Measurements from ENCODE around the gene TC2N. TPM values are rescaled to one million over a fixed set of nuclear protein-coding genes. Genes with fewer than 3 reads are reported as not detected.

TC2N gene
- total RNA-seq, 1 donor from 2014 or later, result 1.2 TPM

DNA sequence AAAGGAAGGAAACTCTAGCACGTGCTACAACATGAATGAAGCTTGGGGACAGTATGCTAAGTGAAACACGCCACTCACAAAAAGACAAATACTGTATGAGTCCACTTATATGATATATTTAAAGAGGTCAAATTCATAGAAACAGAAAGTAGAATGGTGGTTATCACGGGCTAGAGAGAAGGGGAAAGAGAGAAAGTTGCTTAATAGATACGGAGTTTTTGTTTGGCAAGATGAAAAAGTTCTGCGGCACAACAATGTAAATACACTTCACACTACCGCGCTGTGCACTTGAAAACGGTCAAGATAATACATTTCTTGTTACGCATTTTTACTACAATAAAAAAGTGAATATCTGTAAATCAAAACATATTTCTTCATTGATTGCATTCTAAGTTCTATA is 42.9 kb upstream of the TC2N start:
- Histone ChIP-seq H3K79me2 (ENCODE audit: insufficient read depth, low read length) (no peaks in the 10 kb centered on the region), H3K27me3 (ENCODE audit: insufficient read depth, low read length) (no peaks in the 10 kb centered on the region), H2AFZ (ENCODE audit: low read depth, low read length) (no peak overlapping the region), H3K4me3 (ENCODE audit: insufficient read depth, low read depth, low read length) (no peak overlapping the region), H3K9ac (ENCODE audit: low read length) (no peak overlapping the region), H3K27ac (ENCODE audit: low read depth, low read length) (no peak overlapping the region), H3K9me3 (ENCODE audit: insufficient read depth, low read depth, low read length) (no peaks in the 10 kb centered on the region), H3K4me1 (ENCODE audit: insufficient read depth, low read length) (no peaks in the 10 kb centered on the region), H3K4me2 (ENCODE audit: low read length) (no peak overlapping the region), H3K36me3 (ENCODE audit: insufficient read depth, low read length) (no peaks in the 10 kb centered on the region), H4K20me1 (ENCODE audit: insufficient read depth, low read length) (no peaks in the 10 kb centered on the region)
- no peak for FAIRE-seq
- DNase-seq (ENCODE audit: low read depth), result no peak
- Mint-ChIP-seq H3K4me3 (ENCODE audit: unreplicated experiment) (no peak overlapping the region), H3K9me3 (ENCODE audit: unreplicated experiment) (no peaks in the 10 kb centered on the region), H3K27me3 (ENCODE audit: low read depth, unreplicated experiment) (peaks cover 15% of the 10 kb centered on the region), H3K4me1 (ENCODE audit: low read depth, unreplicated experiment) (no peaks in the 10 kb centered on the region), H3K27ac (ENCODE audit: unreplicated experiment) (no peak overlapping the region), H3K36me3 (ENCODE audit: low read depth, unreplicated experiment) (peaks cover 4% of the 10 kb centered on the region)
- TF ChIP-seq, protein P1, sequence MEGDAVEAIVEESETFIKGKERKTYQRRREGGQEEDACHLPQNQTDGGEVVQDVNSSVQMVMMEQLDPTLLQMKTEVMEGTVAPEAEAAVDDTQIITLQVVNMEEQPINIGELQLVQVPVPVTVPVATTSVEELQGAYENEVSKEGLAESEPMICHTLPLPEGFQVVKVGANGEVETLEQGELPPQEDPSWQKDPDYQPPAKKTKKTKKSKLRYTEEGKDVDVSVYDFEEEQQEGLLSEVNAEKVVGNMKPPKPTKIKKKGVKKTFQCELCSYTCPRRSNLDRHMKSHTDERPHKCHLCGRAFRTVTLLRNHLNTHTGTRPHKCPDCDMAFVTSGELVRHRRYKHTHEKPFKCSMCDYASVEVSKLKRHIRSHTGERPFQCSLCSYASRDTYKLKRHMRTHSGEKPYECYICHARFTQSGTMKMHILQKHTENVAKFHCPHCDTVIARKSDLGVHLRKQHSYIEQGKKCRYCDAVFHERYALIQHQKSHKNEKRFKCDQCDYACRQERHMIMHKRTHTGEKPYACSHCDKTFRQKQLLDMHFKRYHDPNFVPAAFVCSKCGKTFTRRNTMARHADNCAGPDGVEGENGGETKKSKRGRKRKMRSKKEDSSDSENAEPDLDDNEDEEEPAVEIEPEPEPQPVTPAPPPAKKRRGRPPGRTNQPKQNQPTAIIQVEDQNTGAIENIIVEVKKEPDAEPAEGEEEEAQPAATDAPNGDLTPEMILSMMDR (IDR thresholded peaks at IDR 0.05; ENCODE audit: insufficient read depth, low read depth, low read length), result no peak
- TF ChIP-seq EZH2 (IDR thresholded peaks at IDR 0.05; ENCODE audit: insufficient read depth, low read length), result no peak

DNA sequence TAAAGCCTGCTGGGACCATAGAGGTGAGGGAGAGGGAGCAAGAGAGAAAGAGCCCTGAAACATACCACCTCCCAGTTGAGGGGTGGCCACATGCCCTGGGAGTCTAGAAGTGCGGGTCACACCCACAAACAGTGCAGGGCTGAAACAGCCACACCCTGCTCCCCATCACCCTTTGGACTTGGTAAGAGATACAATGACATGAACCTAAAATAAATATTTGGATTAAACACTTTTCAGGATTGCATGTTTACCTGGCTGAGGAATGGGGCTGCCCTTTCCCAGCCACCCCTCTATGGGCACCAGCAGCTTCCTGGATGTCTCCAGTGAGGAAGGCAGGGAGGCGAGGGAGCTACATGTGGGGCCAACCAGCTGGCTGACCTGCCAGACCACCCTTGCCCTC is 39.0 kb upstream of the TC2N start:
- H3K27me3 Mint-ChIP-seq (ENCODE audit: low read depth, unreplicated experiment), result peaks cover 29% of the 10 kb centered on the region
- no peaks in the 10 kb centered on the region for H3K9me3 ChIP-seq (ENCODE audit: insufficient read depth, low read depth, low read length)
- no peak for TF ChIP-seq EZH2 (IDR thresholded peaks at IDR 0.05; ENCODE audit: insufficient read depth, low read length)
- TF ChIP-seq, protein P1 (IDR thresholded peaks at IDR 0.05; ENCODE audit: insufficient read depth, low read depth, low read length), result no peak

DNA sequence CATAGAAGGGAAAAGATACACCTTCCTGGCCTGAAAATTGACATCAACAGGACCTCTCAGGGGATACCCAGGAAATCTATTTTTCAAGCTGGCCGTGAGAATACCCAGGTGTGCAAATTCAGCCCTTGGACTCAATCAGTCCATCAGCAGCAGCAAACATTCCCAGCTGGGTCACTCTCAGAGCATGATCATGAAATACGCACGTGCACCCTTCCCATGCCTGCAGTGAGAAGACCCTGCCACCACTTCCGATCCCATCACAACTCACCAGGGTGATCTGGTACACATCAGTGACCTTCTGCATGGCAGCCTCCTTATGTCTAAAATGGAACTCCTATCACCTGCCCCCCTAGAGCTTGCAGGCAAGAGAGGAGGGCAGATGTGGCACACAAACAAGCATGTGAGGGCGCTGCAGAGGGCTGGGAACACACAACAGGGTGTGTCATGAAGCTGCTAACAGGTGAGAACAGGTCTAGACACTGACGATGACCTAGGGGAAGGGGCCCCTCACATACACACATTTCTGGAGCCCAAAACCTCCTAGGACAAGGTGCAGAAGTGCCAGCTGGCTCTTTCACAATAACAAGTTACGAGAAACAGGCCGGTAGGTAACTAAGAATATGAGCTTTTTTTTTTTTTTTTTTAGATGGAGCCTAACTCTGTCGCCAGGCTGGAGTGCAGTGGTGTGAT is 37.8 kb upstream of the TC2N start:
- no peak overlapping the region for H3K4me2 ChIP-seq (ENCODE audit: low read length)
- no peaks in the 10 kb centered on the region for H3K79me2 ChIP-seq (ENCODE audit: insufficient read depth, low read length)
- H3K27me3 ChIP-seq (ENCODE audit: insufficient read depth, low read length), result no peaks in the 10 kb centered on the region
- H3K36me3 ChIP-seq (ENCODE audit: insufficient read depth, low read length), result no peaks in the 10 kb centered on the region
- Mint-ChIP-seq H3K27me3 (ENCODE audit: low read depth, unreplicated experiment) (peaks cover 27% of the 10 kb centered on the region), H3K9me3 (ENCODE audit: unreplicated experiment) (no peaks in the 10 kb centered on the region), H3K4me1 (ENCODE audit: low read depth, unreplicated experiment) (no peaks in the 10 kb centered on the region), H3K4me3 (ENCODE audit: unreplicated experiment) (no peak overlapping the region), H3K36me3 (ENCODE audit: low read depth, unreplicated experiment) (peaks cover 4% of the 10 kb centered on the region), H3K27ac (ENCODE audit: unreplicated experiment) (no peak overlapping the region)
- no peaks in the 10 kb centered on the region for H4K20me1 ChIP-seq (ENCODE audit: insufficient read depth, low read length)
- H3K9me3 ChIP-seq (ENCODE audit: insufficient read depth, low read depth, low read length), result no peaks in the 10 kb centered on the region
- no peak overlapping the region for H2AFZ ChIP-seq (ENCODE audit: low read depth, low read length)
- H3K4me3 ChIP-seq (ENCODE audit: insufficient read depth, low read depth, low read length), result no peak overlapping the region
- no peaks in the 10 kb centered on the region for H3K4me1 ChIP-seq (ENCODE audit: insufficient read depth, low read length)
- no peak overlapping the region for H3K9ac ChIP-seq (ENCODE audit: low read length)
- no peak overlapping the region for H3K27ac ChIP-seq (ENCODE audit: low read depth, low read length)
- TF ChIP-seq, protein P1 (IDR thresholded peaks at IDR 0.05; ENCODE audit: insufficient read depth, low read depth, low read length), result no peak
- no peak for TF ChIP-seq EZH2 (IDR thresholded peaks at IDR 0.05; ENCODE audit: insufficient read depth, low read length)
- no peak for DNase-seq (ENCODE audit: low read depth)
- FAIRE-seq, result no peak

More for the DNA sequence above, 39.0 kb upstream of the TC2N start:
- Histone ChIP-seq H3K36me3 (ENCODE audit: insufficient read depth, low read length) (no peaks in the 10 kb centered on the region), H3K27ac (ENCODE audit: low read depth, low read length) (no peak overlapping the region), H4K20me1 (ENCODE audit: insufficient read depth, low read length) (no peaks in the 10 kb centered on the region), H3K79me2 (ENCODE audit: insufficient read depth, low read length) (no peaks in the 10 kb centered on the region), H2AFZ (ENCODE audit: low read depth, low read length) (no peak overlapping the region), H3K9ac (ENCODE audit: low read length) (no peak overlapping the region), H3K4me2 (ENCODE audit: low read length) (no peak overlapping the region), H3K4me1 (ENCODE audit: insufficient read depth, low read length) (no peaks in the 10 kb centered on the region), H3K4me3 (ENCODE audit: insufficient read depth, low read depth, low read length) (no peak overlapping the region), H3K27me3 (ENCODE audit: insufficient read depth, low read length) (no peaks in the 10 kb centered on the region)
- H3K4me1 Mint-ChIP-seq (ENCODE audit: low read depth, unreplicated experiment), result no peaks in the 10 kb centered on the region
- H3K36me3 Mint-ChIP-seq (ENCODE audit: low read depth, unreplicated experiment), result peaks cover 4% of the 10 kb centered on the region
- DNase-seq (ENCODE audit: low read depth) (no peak), FAIRE-seq (no peak)
- H3K4me3 Mint-ChIP-seq (ENCODE audit: unreplicated experiment), result no peak overlapping the region
- no peak overlapping the region for H3K27ac Mint-ChIP-seq (ENCODE audit: unreplicated experiment)
- no peaks in the 10 kb centered on the region for H3K9me3 Mint-ChIP-seq (ENCODE audit: unreplicated experiment)

Data from astrocyte (in vitro differentiated cells and primary cell).